ENCODE results near the gene KL.

The KL gene

DNA sequence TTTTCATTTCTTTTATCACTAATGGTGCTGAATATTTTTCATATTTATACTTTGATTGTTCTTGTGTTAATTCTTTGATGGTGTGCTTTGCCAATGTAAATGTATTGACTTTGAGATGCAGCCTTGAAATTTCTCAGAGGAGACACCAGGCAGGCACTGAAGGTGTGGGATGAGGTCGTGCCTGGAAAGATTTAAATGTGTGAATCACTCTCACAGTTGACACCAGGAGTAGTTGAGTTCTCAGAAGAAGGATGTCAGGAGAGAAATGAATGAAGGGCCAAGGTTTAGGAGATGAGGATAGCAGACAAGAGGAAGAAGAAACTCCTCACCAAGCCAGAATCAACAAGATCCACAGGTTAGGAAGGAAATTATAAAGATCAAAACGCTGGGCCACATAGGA is 10.1 kb upstream of the KL start:
- DNase-seq = no peak

- DNase-seq = no peak
Measured at GRCh38 chr13:33006638-33007037, 9.6 kb upstream of the KL start.

GRCh38 chr13:33007237-33007636 is 9.0 kb upstream of the KL start:
- DNase-seq = no peak

DNA sequence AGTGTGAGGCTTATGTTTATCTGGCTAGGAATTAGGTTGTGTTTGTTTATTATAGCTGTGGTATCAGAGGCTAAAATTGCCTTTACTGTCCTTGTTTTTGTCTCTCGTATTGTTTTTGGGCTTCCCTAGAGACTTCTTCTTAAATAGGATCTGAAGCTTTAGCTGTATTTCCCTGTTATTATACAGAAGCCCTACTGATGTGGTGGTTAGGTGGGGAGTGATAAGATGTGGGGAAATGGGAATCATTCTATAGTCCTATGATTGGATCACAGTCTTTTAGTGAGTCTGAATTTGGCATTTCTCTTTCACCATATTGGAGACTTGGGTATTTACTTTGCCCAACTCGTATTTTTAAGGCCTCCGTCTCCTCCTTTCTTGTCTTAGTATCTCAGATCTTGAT is 8.3 kb upstream of the KL start:
- DNase-seq = no peak

DNA sequence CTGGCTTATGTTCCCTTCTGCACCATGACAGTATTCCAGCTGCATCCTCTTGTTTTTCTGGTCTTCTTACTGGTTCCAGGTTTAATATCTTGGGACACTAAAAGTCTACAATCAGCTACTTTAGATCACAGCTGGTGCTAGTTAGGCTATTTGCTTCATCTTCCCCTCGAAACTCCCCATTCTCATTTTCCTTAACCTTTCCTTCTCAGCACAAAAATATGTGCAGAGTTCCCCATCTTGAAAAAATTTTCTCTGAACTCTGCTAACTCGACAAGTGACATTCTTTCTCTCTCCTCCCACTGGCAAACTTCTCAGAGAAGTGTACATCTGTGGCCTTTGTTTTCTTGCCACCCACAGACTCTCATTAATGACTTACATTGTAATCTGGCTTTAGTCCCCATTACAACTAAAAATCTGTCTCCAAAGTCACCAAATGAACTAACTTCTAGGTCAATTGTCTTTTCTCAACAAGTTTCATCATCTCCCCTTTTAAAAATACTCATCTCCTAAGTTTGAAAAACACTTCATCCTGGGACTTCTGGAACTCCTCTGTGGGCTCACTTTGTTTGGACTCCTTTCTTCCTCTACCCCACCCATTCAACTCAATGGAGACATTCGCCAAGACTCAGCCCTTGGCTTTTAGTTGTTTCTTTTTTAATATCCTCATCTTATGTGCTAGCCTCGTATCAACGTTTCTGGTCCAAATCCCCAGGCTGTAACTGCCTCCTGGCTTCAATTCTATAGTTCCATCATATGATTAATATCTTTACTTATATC is 7.1 kb upstream of the KL start:
- DNase-seq = no peak

DNA sequence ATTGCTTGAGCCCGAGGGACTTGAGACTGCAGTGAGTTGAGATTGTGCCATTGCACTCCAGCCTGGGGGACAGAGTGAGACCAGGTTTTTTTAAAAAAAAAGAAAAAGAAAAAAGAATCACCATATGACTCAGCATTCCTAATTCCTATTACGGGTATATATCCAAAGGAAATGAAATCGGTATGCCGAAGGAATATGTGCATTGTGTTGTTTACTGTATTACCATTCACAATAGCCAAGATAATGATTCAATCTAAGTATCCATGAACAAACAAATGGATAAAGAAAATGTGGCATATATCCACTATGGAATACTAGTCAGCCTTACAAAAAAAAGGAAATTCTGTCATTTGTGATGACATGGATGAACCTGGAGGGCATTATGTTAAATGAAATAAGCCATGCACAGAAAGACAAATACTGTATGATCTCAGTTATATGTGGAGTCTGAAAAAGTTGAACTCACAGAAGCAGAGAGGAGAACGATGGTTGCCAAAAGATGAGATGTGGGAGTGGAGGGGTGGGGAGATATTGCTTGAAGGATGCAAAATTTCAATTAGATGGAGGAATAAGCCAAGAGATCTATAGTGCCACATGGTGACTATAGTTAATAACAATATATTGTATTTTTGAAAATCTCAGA is 4.3 kb upstream of the KL start:
- DNase-seq = no peak

DNA sequence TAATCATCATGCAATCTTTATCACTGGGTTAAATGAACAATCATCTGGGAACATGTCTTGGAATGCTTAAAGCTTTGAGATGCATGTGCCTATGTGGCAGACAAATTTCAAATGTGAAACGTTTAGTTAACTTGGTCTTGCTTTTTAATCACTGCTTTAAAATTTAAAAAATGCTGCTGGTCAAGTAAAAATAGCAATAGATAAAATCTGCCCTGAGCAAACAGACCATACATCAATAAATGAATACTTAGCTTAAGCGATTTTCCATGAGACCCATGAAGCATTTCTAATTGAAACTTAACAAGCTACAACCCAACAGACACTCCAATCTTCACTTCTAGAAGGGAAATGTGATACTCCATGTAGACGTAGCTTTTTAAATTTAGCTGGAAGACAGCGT is 1.9 kb upstream of the KL start:
- no peak for DNase-seq

DNA sequence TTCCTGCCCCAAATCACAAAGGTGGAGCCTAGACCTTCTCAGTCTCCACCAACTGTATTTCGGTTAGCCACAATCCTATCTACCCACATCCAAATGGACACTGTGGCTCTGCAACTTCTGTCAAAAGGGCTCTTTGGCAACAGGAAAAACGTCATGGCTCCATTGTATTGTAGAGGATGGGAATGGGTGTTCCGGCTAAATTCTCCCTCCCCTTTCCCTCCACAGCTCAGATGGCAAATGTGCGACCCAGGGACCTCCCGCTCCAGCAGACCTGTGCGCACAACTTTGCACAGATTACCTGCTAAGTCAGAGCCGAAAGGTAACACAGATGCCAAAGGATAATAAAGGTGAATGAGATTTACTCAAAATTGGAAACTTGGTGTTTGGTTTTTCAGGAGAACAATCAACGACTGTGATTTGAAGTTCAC is 968 bp upstream of the KL start:
- no peak for DNase-seq

DNA sequence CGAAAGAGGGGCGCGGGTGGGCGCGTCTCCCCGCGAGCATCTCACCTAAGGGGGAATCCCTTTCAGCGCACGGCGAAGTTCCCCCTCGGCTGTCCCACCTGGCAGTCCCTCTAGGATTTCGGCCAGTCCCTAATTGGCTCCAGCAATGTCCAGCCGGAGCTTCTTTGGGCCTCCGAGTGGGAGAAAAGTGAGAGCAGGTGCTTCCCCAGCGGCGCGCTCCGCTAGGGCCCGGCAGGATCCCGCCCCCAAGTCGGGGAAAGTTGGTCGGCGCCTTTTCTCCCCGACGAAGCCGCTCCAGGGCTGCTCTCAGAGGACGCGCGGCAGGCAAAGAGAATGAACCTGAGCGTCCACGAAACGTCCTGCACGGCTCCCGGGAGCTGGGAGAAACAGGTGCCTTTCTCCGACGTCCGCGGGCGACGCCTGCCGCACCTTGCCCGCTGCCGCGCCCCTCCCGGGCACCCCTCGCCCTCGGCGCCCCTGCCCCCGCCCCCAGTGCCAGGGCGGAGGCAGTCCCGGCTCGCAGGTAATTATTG is 366 bp upstream of the KL start:
- DNase-seq = no peak

- peak; percentile 64 for DNase-seq
Measured at GRCh38 chr13:33017323-33017929, 1.2 kb downstream of the KL start.

DNA sequence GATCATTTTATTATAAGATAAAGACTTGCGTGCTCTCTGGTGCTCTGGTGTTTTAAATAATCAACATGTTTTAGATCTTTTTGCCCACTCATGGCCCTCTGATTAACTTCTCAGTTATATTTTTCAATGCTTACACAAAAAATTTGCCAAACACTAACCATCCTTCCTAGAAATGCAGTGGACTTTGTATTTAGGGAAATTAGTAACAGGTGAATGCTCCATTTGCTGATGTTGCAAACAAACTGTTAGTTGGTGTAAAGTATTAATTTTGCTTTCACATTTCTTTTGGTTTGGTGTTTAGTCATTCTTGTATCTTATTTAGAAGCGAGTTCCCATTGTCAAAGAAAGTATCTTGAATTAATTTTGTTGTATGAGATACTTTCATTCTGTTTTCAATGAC is 2.7 kb downstream of the KL start:
- no peak for DNase-seq

DNA sequence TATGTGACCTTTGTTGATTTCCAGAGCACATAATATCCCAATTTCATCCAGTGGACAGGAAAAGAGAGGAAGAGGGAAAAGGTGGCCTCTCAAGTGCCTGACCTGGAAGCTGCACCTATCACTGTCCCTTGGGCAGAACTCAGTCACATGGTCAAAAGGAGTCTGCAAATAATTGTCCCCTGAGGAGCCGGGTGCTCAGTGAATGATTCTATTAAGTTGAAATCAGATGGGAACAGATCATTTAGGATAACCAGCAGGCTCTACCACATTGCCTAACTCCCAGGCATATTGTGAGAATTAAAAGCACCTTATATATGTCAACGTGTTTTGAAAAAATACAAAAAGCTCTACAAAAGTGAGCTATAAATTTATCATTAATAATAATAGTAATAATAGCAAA is 6.8 kb downstream of the KL start:
- DNase-seq = no peak

DNA sequence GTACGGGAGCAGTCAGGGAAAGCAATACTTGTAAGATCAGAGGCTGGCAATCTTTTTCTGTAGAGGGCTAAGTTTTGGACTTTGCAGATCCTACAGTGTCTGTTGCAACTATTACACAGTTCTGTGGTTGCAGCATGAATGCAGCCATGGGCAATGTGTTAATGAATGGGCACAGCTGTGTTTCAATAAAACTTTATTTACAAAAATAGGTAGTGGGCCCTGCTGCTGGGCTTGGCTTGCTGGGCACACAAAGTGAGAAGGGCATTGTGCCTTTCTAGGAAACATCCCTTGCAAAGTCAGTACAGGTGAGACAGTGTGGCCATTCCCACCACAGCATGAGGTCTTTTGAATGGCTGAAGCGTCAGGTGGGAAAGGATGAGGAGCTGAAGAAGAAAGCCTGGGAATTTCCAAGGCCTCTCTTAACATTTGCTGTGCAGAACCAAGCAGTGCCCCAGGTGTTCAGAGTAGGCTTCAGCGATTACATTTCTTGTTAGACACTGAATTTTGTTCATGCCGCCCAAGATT is 9.1 kb downstream of the KL start:
- DNase-seq = no peak

GRCh38 chr13:33026489-33027152 is 10.4 kb downstream of the KL start:
- DNase-seq = no peak

GRCh38 chr13:33028620-33029019 is 12.4 kb downstream of the KL start:
- no peak for DNase-seq

DNA sequence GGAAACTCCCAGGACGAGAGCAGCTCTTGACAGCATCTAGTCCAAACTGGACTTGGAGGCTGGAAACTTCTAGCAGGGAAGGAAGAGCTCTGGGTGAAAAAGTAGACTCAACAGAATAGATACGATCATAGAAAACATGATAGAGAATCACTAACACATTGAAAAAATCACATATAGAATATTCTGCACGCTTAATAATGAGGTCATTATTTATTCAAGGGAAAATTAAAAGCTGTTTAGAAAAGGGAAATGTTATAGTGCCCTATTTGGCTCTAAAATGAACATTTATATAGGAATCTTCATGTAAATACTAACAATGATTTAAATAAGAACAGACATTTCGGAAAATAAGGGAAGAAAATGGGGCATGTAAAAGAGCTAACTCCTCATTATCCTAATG is 15.1 kb downstream of the KL start:
- DNase-seq = no peak

DNA sequence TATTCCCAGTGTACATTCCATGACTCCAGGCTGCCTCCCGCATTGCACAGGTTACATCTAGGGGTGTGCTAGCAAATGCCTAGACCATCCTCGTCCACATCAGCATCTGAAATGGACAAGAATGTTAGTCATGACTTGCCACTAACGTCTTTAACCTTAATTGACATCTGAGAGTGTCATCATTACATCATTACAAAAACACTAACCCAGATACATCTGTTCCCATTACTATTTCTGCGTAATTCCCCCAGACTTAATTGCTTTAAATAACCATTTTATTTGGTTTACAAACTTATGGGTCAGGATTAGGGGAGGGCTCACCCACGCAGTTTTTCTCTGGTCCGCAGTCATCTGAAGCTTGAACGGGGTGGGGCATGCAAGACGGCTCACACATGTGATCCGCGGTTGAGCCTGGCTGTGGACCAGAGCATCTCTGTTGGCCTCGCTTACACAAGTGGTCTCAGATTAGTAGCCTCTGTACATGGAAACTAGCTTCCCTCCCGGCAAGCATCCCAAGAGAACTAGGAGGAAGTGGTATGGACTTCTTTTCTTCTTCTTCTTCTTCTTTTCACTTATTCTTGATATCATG is 15.9 kb downstream of the KL start:
- DNase-seq = no peak

GRCh38 chr13:33033051-33033812 is 17.0 kb downstream of the KL start:
- DNase-seq = no peak

DNA sequence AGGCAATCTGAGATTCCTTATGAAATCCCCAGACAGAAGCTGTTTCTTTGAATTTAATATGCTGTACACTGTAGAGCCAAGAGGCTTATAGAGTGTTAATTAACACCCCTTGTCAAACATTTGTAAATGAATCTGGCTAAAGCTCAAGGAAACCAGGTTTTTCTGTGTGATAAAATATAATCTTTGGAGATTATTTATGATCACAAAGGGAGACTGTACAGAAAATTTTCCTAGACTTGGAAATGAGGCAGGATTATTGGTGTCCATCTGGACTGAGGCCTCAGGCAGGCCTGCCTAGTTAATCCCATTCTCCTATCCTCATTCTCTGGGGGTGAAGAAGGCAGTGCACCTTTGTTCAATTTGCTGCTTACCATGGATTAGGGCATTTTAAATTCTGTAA is 17.8 kb downstream of the KL start:
- DNase-seq = no peak

GRCh38 chr13:33034882-33035520 is 18.8 kb downstream of the KL start:
- no peak for DNase-seq

DNA sequence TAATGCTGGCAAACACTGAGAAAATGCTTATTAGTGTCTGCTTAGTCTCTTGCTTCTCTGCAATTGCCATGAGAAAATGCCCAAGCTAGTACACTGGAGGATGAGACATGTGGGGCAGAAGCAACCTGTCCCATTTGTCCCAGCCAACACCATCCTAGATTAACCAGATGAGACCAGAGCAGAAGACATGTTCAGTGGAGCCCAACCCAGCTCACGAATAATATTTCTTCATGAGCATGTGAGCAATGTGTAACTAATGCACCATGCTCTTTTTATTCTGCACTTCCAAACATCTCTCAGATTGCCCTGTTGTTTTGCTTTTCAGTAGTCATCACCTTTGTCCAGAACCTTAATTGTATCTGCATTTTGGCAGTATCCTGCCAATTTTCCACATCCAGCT is 21.4 kb downstream of the KL start:
- DNase-seq = no peak

DNA sequence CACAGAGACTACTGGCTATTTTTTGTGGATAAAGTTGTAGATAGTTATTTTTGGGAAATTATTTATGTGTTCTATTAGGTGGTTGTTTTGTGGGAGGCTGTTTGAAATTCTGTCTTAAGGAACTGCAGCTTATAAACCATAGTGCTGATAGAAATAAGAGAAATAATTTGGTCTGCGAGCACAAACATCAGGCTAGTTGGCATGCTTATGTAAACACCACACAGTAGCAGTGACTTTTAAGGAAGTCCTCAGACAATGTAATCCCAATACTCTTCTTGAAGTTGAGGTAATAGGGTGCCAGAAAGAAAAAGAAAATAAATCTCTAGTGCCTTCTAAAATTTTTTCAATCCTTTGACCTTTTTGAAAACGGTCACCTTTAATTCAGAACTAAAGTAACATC is 23.9 kb downstream of the KL start:
- DNase-seq = no peak

Data from DMS153 (cell line).